ENCODE data around the gene OR4D2. TPM values are rescaled to one million over a fixed set of nuclear protein-coding genes. Genes with fewer than 3 reads are reported as not detected.

The OR4D2 gene
- total and polyA plus RNA-seq, 2 of the 8 experiments (the other 6 are each of a cell fraction or from before 2014, with no cell fraction given), result not detected

GRCh38 chr17:58120195-58120822 is 46.5 kb upstream of the OR4D2 start:
- peaks cover 0 to 4% of the 10 kb centered on the region in 2 experiments for H4K20me1 ChIP-seq (replicated peaks in 1 of 2; ENCODE audit: control insufficient read depth in 1 of 2, insufficient read depth in 2 of 2, low read length in 2 of 2)
- H3K9me3 ChIP-seq (ENCODE audit: insufficient read depth in 2 of 2, low read depth in 1 of 2, low read length in 1 of 2), result no peaks in the 10 kb centered on the region; a peak in 1 of 4 replicates
- H3K36me3 ChIP-seq (ENCODE audit: control insufficient read depth in 2 of 4, insufficient read depth in 4 of 4, low read length in 3 of 4), result no peaks in the 10 kb centered on the region
- H3K4me1 ChIP-seq (replicated peaks in 1 of 4; ENCODE audit: control insufficient read depth in 3 of 4, insufficient read depth in 4 of 4, low read length in 3 of 4), result no peaks in the 10 kb centered on the region
- no peak overlapping the region for H3K4me3 ChIP-seq (ENCODE audit: extremely low read depth in 1 of 4, insufficient read depth in 2 of 4, low read depth in 3 of 4, low read length in 4 of 4)
- H3K23ac ChIP-seq (ENCODE audit: insufficient read length), result no peak overlapping the region
- no peak overlapping the region for H3K18ac ChIP-seq (ENCODE audit: extremely low read depth, low read length)
- no peak overlapping the region for H2AK5ac ChIP-seq (ENCODE audit: low read depth, low read length)
- no peak overlapping the region for H2AFZ ChIP-seq (ENCODE audit: low read length)
- POLR2A ChIA-PET (ENCODE audit: partially characterized antibody), result interaction anchor here (0.8 kb wide), 1 partner anchor 121 kb away, joined by 3 read pairs; no protein-coding TSS in a partner anchor
- no peak overlapping the region for H3K4me2 ChIP-seq (ENCODE audit: insufficient read depth in 1 of 2, low read depth in 2 of 2, low read length in 2 of 2)
- no peak overlapping the region for H2BK120ac ChIP-seq (replicated peaks; ENCODE audit: low read depth, low read length)
- no peak overlapping the region for H3K9ac ChIP-seq (replicated peaks in 1 of 4; ENCODE audit: extremely low read depth in 1 of 4, low read depth in 3 of 4, low read length in 3 of 4)
- no peak overlapping the region for H3K27ac ChIP-seq (ENCODE audit: low read depth, low read length)
- H4K5ac ChIP-seq (ENCODE audit: insufficient read length, low read depth, low read length), result no peak overlapping the region
- no peak overlapping the region for H3K56ac ChIP-seq (replicated peaks; ENCODE audit: insufficient read length, low read depth, low read length)
- H3K79me2 ChIP-seq (ENCODE audit: control insufficient read depth in 1 of 2, insufficient read depth in 2 of 2, low read length in 2 of 2), result no peaks in the 10 kb centered on the region
- no peak overlapping the region for H2BK5ac ChIP-seq (ENCODE audit: low read depth, low read length)
- 39% methylated on average over 7 of the region's 7 CpGs; no CpG with 5 or more reads in 1 of the 2 experiments for WGBS, 2 experiments (ENCODE audit: extremely low coverage in 1 of 2, insufficient coverage in 1 of 2, insufficient read length in 1 of 2, insufficient replicate concordance in 2 of 2, low coverage in 1 of 2, low lambda C conversion rate in 2 of 2, missing lambda C conversion rate in 1 of 2)
- peak in 1 of 2 experiments; percentile 59 for DNase-seq (ENCODE audit: low read depth in 1 of 2, low spot score in 2 of 2)
- H4K8ac ChIP-seq (ENCODE audit: extremely low read depth, insufficient read depth, low read length), result no peak overlapping the region
- FAIRE-seq, result peak; percentile 66
- H3K27me3 ChIP-seq (replicated peaks in 1 of 4; ENCODE audit: control insufficient read depth in 3 of 4, extremely low read depth in 1 of 4, insufficient read depth in 3 of 4, low read length in 3 of 4), result no peaks in the 10 kb centered on the region; a peak in 1 of 7 replicates
- H2BK20ac ChIP-seq (ENCODE audit: low read length), result no peak overlapping the region
- no peak overlapping the region for H2BK12ac ChIP-seq (ENCODE audit: low read depth, low read length)
- TF ChIP-seq MAX (IDR thresholded peaks at IDR 0.05) (peak; percentile 52; the same call in 1 of the 2 replicates), CEBPB (IDR thresholded peaks at IDR 0.05; ENCODE audit: low read depth, low read length) (no peak), EZH2 (IDR thresholded peaks at IDR 0.05; ENCODE audit: low read depth, low read length, severe bottlenecking) (no peak), YY1 (IDR thresholded peaks at IDR 0.05; ENCODE audit: low read depth, low read length) (peak; percentile 76; the same call in 1 of the 2 replicates), SIN3A (conservative IDR thresholded peaks at IDR 0.05 in 1 of 2, IDR thresholded peaks at IDR 0.05 in 1 of 2; ENCODE audit: low read depth in 1 of 2, low read length in 2 of 2) (peak; percentile 35 to 78; a peak in 2 of 4 replicates)
- no peak overlapping the region for H3K4ac ChIP-seq (replicated peaks; ENCODE audit: insufficient read length, low read depth, low read length)
- no peak overlapping the region for H3K14ac ChIP-seq (ENCODE audit: insufficient read length)
- peaks cover 5% of the 10 kb centered on the region; the same call in 1 of the 2 replicates for H3K23me2 ChIP-seq (ENCODE audit: low read depth, low read length)
- no peak overlapping the region for H4K91ac ChIP-seq (replicated peaks; ENCODE audit: insufficient read length, low read length)
- no peaks in the 10 kb centered on the region for H3K79me1 ChIP-seq (ENCODE audit: low read depth, low read length)
- CTCF ChIA-PET (ENCODE audit: partially characterized antibody), result interaction anchor here (0.8 to 4.5 kb wide), 2 partner anchors 10 to 52 kb away, joined by 3 to 71 read pairs; partner anchors contain the start of gene OR4D2
- H2BK15ac ChIP-seq (ENCODE audit: low read length), result no peak overlapping the region
